HL-60/S4 treated with phorbol 12-myristate 13-acetate at 8.2 ng/mL for 4 days and 3 days (cell line): ENCODE results near the gene KRT35.

Experiments
- in situ Hi-C: fragments of 300-500 bp; cut with MboI; formaldehyde crosslinking; loops from 2 replicates; pipeline ENCODE4 v1.15.0; 2022; ENCODE audit warnings: low sequenced_read_pairs

Gene KRT35

GRCh38 chr17:41481036-41481435, at the start of gene KRT35:
Gene KRT35 (minus strand): TSS chr17:41481151. CDS start chr17:41481097, 54 bp downstream.
- in situ Hi-C loops: no loop called here

- in situ Hi-C loops: no loop called here
These were observed 49.4 kb upstream of the KRT35 start for GRCh38 chr17:41530062-41531048.

- in situ Hi-C loops: no loop called here
These were observed 48.6 kb upstream of the KRT35 start for GRCh38 chr17:41529491-41529915.

GRCh38 chr17:41528959-41529353, 48.0 kb upstream of the KRT35 start:
- in situ Hi-C loops: no loop called here

GRCh38 chr17:41527063-41528023, 46.4 kb upstream of the KRT35 start:
- in situ Hi-C loops: no loop called here

- in situ Hi-C loops: no loop called here
These were observed 43.3 kb upstream of the KRT35 start for GRCh38 chr17:41524261-41524660.

GRCh38 chr17:41523787-41524186, 42.8 kb upstream of the KRT35 start:
- in situ Hi-C loops: no loop called here

GRCh38 chr17:41523225-41523593, 42.3 kb upstream of the KRT35 start:
- in situ Hi-C loops: no loop called here

- in situ Hi-C loops: no loop called here
These were observed 41.6 kb upstream of the KRT35 start for GRCh38 chr17:41522301-41523224.

GRCh38 chr17:41521574-41522261, 40.8 kb upstream of the KRT35 start:
- in situ Hi-C loops: no loop called here

- in situ Hi-C loops: no loop called here
These were observed 40.0 kb upstream of the KRT35 start for GRCh38 chr17:41520821-41521521.

- in situ Hi-C loops: no loop called here
These were observed 38.7 kb upstream of the KRT35 start for GRCh38 chr17:41519501-41520224.

- in situ Hi-C loops: no loop called here
These were observed 38.0 kb upstream of the KRT35 start, which contains the start of gene KRT15 for GRCh38 chr17:41518789-41519449. Gene KRT15 (minus strand): TSS chr17:41518890. CDS start chr17:41518827, 63 bp downstream.

- in situ Hi-C loops: no loop called here
These were observed 37.1 kb upstream of the KRT35 start for GRCh38 chr17:41518031-41518430.

GRCh38 chr17:41516830-41517283, 35.9 kb upstream of the KRT35 start:
- in situ Hi-C loops: no loop called here

- in situ Hi-C loops: no loop called here
These were observed 35.3 kb upstream of the KRT35 start for GRCh38 chr17:41516147-41516829.

- in situ Hi-C loops: no loop called here
These were observed 32.2 kb upstream of the KRT35 start for GRCh38 chr17:41513168-41513547.
